Smooth muscle cell (in vitro differentiated cells): ENCODE results near the gene MYLK. TPM values are rescaled to one million over a fixed set of nuclear protein-coding genes. Genes with fewer than 3 reads are reported as not detected.

ENCODE experiments used
- DNase-seq: peaks from one replicate; lab custom pipeline; 2025; ENCODE audit not compliant: unreplicated experiment; lab: John Stamatoyannopoulos, UW
- H2AFZ ChIP-seq: fragments of 200-600 bp; sonication (generic); 2 replicates; pipeline ENCODE4 v1.6.0; 2016; ENCODE audit warnings: antibody characterized with exemption, low read depth, mild to moderate bottlenecking
- H3F3A ChIP-seq: fragments of 200-600 bp; sonication (generic); 2 replicates; pipeline ENCODE4 v1.6.0; 2017; ENCODE audit warnings: antibody characterized with exemption, low read depth
- H3K27ac ChIP-seq: fragments of 200-600 bp; sonication (generic); 2 replicates; pipeline ENCODE4 v1.5.1; 2016; ENCODE audit warnings: low read depth, mild to moderate bottlenecking
- H3K27me3 ChIP-seq: fragments of 200-600 bp; sonication (generic); 2 replicates; pipeline ENCODE4 v1.6.1; 2016; ENCODE audit warnings: low read depth, mild to moderate bottlenecking
- H3K36me3 ChIP-seq: fragments of 200-600 bp; sonication (generic); 2 replicates; pipeline ENCODE4 v1.5.1; 2016; ENCODE audit warnings: low read depth
- H3K4me1 ChIP-seq: fragments of 200-600 bp; sonication (generic); 2 replicates; pipeline ENCODE4 v1.5.1; 2016; ENCODE audit warnings: low read depth
- H3K4me2 ChIP-seq: fragments of 200-600 bp; sonication (generic); 2 replicates; pipeline ENCODE4 v1.6.0; 2016; ENCODE audit warnings: mild to moderate bottlenecking
- H3K4me3 ChIP-seq: fragments of 200-600 bp; sonication (generic); 2 replicates; pipeline ENCODE4 v1.5.1; 2016; ENCODE audit warnings: mild to moderate bottlenecking
- H3K79me2 ChIP-seq: fragments of 200-600 bp; sonication (generic); 2 replicates; pipeline ENCODE4 v1.6.0; 2016; ENCODE audit warnings: low read depth, mild to moderate bottlenecking
- H3K9ac ChIP-seq: fragments of 200-600 bp; sonication (generic); 2 replicates; pipeline ENCODE4 v1.6.0; 2016; ENCODE audit warnings: low read depth
- H3K9me3 ChIP-seq: fragments of 200-600 bp; sonication (generic); replicated peaks from 2 replicates; pipeline ENCODE4 v1.5.1; 2016; ENCODE audit warnings: low read depth
- H4K20me1 ChIP-seq: fragments of 200-600 bp; sonication (generic); 2 replicates; pipeline ENCODE4 v1.6.0; 2016; ENCODE audit warnings: low read depth
- WGBS: methylation state at CpG from one replicate; pipeline ENCODE4 v1.1.7; 2016; ENCODE audit warnings: low lambda C conversion rate; 5-methylcytosine and 5-hydroxymethylcytosine counted together
- polyA plus RNA-seq: library from polyadenylated mRNA; unstranded; fragments of >200 nt; fragmentation: Nextera tagmentation; extraction: Ambion mirVana; gene quantifications from 2 replicates; pipeline ENCODE4 v1.2.1, GENCODE V29; 2016
- total RNA-seq: library from RNA; depleted of rRNA; stranded (reverse); fragments of >200 nt; gene quantifications from 2 replicates; pipeline ENCODE4 v1.2.3, GENCODE V29; 2014
- TF ChIP-seq, protein P1 (sequence below): fragments of 200-600 bp; sonication (generic); IDR thresholded peaks from 2 replicates; pipeline ENCODE4 v1.5.1; 2017; ENCODE audit warnings: borderline replicate concordance, mild to moderate bottlenecking, antibody characterized with exemption; ENCODE audit not compliant: insufficient read depth, poor library complexity, severe bottlenecking

The MYLK gene
- total and polyA plus RNA-seq, 2 experiments from 2014 or later, result 13.6 to 25.5 TPM

DNA sequence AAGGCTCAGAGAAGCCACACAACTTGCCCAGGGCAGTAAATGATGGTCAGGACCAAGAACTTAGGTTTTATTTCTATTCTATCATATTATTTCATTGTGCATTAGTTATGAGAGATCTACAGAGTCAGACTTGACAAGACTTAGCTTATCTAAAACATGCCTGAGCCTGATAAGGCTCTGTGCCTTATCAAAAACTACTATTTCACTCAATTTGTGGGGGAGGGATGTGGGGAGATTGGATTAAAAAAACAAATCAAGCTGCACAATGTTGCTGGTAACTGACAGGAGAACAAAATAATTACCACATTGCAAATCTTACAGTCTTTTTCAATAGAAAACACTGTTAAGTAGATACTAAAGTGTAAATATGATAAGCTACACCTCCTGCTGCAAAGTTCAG is 315.3 kb downstream of the MYLK start:
- no peak overlapping the region for H2AFZ ChIP-seq
- TF ChIP-seq, protein P1, sequence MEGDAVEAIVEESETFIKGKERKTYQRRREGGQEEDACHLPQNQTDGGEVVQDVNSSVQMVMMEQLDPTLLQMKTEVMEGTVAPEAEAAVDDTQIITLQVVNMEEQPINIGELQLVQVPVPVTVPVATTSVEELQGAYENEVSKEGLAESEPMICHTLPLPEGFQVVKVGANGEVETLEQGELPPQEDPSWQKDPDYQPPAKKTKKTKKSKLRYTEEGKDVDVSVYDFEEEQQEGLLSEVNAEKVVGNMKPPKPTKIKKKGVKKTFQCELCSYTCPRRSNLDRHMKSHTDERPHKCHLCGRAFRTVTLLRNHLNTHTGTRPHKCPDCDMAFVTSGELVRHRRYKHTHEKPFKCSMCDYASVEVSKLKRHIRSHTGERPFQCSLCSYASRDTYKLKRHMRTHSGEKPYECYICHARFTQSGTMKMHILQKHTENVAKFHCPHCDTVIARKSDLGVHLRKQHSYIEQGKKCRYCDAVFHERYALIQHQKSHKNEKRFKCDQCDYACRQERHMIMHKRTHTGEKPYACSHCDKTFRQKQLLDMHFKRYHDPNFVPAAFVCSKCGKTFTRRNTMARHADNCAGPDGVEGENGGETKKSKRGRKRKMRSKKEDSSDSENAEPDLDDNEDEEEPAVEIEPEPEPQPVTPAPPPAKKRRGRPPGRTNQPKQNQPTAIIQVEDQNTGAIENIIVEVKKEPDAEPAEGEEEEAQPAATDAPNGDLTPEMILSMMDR, result no peak
- no peaks in the 10 kb centered on the region for H3K9me3 ChIP-seq
- H3K27ac ChIP-seq, result no peak overlapping the region
- no peak for DNase-seq
- H3K36me3 ChIP-seq, result no peaks in the 10 kb centered on the region
- H3K27me3 ChIP-seq, result no peaks in the 10 kb centered on the region
- H4K20me1 ChIP-seq, result peaks cover 12% of the 10 kb centered on the region
- H3K9ac ChIP-seq, result no peak overlapping the region
- H3K4me3 ChIP-seq, result no peak overlapping the region
- H3K79me2 ChIP-seq, result peaks cover 8% of the 10 kb centered on the region
- no peaks in the 10 kb centered on the region for H3F3A ChIP-seq
- no peaks in the 10 kb centered on the region for H3K4me1 ChIP-seq
- no peak overlapping the region for H3K4me2 ChIP-seq

- H3K27ac ChIP-seq, result no peak overlapping the region
- no peak for DNase-seq
- no peak overlapping the region for H3K9ac ChIP-seq
- TF ChIP-seq, protein P1, result no peak
- no peaks in the 10 kb centered on the region for H3K9me3 ChIP-seq
- WGBS, result 89% methylated on average over 7 of the region's 7 CpGs
- H3F3A ChIP-seq, result no peaks in the 10 kb centered on the region
- no peaks in the 10 kb centered on the region for H3K27me3 ChIP-seq
- H3K79me2 ChIP-seq, result peaks cover 7% of the 10 kb centered on the region
- H3K4me1 ChIP-seq, result no peaks in the 10 kb centered on the region
- H3K4me3 ChIP-seq, result no peak overlapping the region
- H3K4me2 ChIP-seq, result no peak overlapping the region
- peaks cover 12% of the 10 kb centered on the region for H4K20me1 ChIP-seq
- H3K36me3 ChIP-seq, result no peaks in the 10 kb centered on the region
- no peak overlapping the region for H2AFZ ChIP-seq
Observed at GRCh38 chr3:123568034-123568433, 316.1 kb downstream of the MYLK start.

- no peak overlapping the region for H3K27ac ChIP-seq
- no peak overlapping the region for H3K4me2 ChIP-seq
- DNase-seq, result no peak
- H3K4me1 ChIP-seq, result no peaks in the 10 kb centered on the region
- H3K9ac ChIP-seq, result no peak overlapping the region
- no peaks in the 10 kb centered on the region for H3F3A ChIP-seq
- no peaks in the 10 kb centered on the region for H3K36me3 ChIP-seq
- no peak overlapping the region for H3K4me3 ChIP-seq
- no peaks in the 10 kb centered on the region for H3K9me3 ChIP-seq
- peaks cover 4% of the 10 kb centered on the region for H3K79me2 ChIP-seq
- WGBS, result 93% methylated on average over 6 of the region's 6 CpGs
- H3K27me3 ChIP-seq, result no peaks in the 10 kb centered on the region
- TF ChIP-seq, protein P1, result no peak
- peaks cover 19% of the 10 kb centered on the region for H4K20me1 ChIP-seq
- H2AFZ ChIP-seq, result no peak overlapping the region
Observed at GRCh38 chr3:123564056-123564455, 320.1 kb downstream of the MYLK start.

DNA sequence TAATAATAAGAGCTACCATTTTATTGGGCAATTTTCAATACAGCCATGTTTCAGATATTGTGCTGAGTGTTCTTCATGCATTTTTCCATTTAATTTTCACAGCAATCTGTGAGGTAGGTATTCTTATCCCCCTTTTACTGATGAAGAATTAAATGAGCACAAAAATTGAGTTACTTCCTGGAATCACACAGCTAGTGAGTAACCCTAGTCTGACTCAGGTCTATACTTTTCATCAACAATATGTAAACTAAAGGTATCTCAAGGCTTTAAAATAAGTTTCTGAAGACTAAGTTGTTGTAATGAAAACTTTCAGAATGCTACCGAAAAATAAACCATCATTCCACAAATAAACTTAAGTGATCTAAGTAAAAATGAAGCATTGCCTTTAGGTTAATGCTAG is 321.6 kb downstream of the MYLK start:
- Histone ChIP-seq H3K36me3 (no peaks in the 10 kb centered on the region), H3K79me2 (no peaks in the 10 kb centered on the region), H3K27me3 (no peaks in the 10 kb centered on the region), H3F3A (no peaks in the 10 kb centered on the region), H4K20me1 (peaks cover 12% of the 10 kb centered on the region), H3K4me3 (no peak overlapping the region), H3K9ac (no peak overlapping the region), H3K27ac (no peak overlapping the region), H3K4me2 (no peak overlapping the region), H3K4me1 (no peaks in the 10 kb centered on the region), H3K9me3 (no peaks in the 10 kb centered on the region), H2AFZ (no peak overlapping the region)
- TF ChIP-seq, protein P1, result no peak
- WGBS, result 98% methylated on average over 1 of the region's 1 CpG
- DNase-seq, result no peak
